ENCODE measurements around the gene SEC22A. TPM values are rescaled to one million over a fixed set of nuclear protein-coding genes. Genes with fewer than 3 reads are reported as not detected.
A peak's percentile ranks its signal among the peaks of the same experiment; 100 is the strongest.

Gene SEC22A
- polyA plus RNA-seq, 6 donors from 2014 or later: 12.5 to 17.0 (median 13.6) TPM

- H3K9me3 Mint-ChIP-seq: peaks cover 0 to 7% (median 0%) of the 10 kb centered on the region in 7 donors
- DNase-seq: no peak
Observed at GRCh38 chr3:123287051-123287961, 85.6 kb downstream of the SEC22A start.

GRCh38 chr3:123287962-123288302 lies 86.2 kb downstream of the SEC22A start:
- no peak overlapping the region for H3K27ac Mint-ChIP-seq
- no peaks in the 10 kb centered on the region for H3K36me3 Mint-ChIP-seq
- ATAC-seq (ENCODE audit: low read depth in 2 of 2) (no peak), DNase-seq (no peak)
- peaks cover 0 to 22% (median 22%) of the 10 kb centered on the region in 3 donors for H3K27me3 Mint-ChIP-seq
- H3K4me3 Mint-ChIP-seq: no peak overlapping the region
- H3K4me1 Mint-ChIP-seq: peaks cover 0 to 4% (median 3%) of the 10 kb centered on the region in 3 donors
- peaks cover 0 to 7% (median 0%) of the 10 kb centered on the region in 7 donors for H3K9me3 Mint-ChIP-seq

More at GRCh38 chr3:123287051-123287961, 85.6 kb downstream of the SEC22A start:
- ATAC-seq (ENCODE audit: low read depth in 2 of 2): no peak
- H3K27ac Mint-ChIP-seq: peak overlapping the region in 3 of 6 donors; percentile 47 to 85 (median 71)
- peaks cover 0 to 22% (median 18%) of the 10 kb centered on the region in 3 donors for H3K27me3 Mint-ChIP-seq
- H3K4me3 Mint-ChIP-seq: no peak overlapping the region
- H3K4me1 Mint-ChIP-seq: peaks cover 0 to 4% (median 3%) of the 10 kb centered on the region in 3 donors
- H3K36me3 Mint-ChIP-seq: no peaks in the 10 kb centered on the region

GRCh38 chr3:123289391-123290106 lies 87.8 kb downstream of the SEC22A start:
- Mint-ChIP-seq H3K9me3 (peaks cover 0 to 7% (median 0%) of the 10 kb centered on the region in 7 donors), H3K27me3 (peaks cover 0 to 29% (median 22%) of the 10 kb centered on the region in 3 donors), H3K4me3 (no peak overlapping the region), H3K4me1 (peaks cover 0 to 4% (median 3%) of the 10 kb centered on the region in 3 donors), H3K36me3 (no peaks in the 10 kb centered on the region), H3K27ac (no peak overlapping the region)
- DNase-seq: no peak
- ATAC-seq (ENCODE audit: low read depth in 2 of 2): no peak

GRCh38 chr3:123290107-123290930 lies 88.6 kb downstream of the SEC22A start:
- Mint-ChIP-seq H3K27ac (peak overlapping the region in 1 of 6 donors; percentile 63), H3K9me3 (peaks cover 0 to 7% (median 0%) of the 10 kb centered on the region in 7 donors), H3K36me3 (no peaks in the 10 kb centered on the region), H3K4me3 (no peak overlapping the region), H3K4me1 (peaks cover 0 to 4% (median 3%) of the 10 kb centered on the region in 3 donors), H3K27me3 (peaks cover 0 to 32% (median 22%) of the 10 kb centered on the region in 3 donors)
- no peak for DNase-seq
- ATAC-seq (ENCODE audit: low read depth in 2 of 2): no peak

GRCh38 chr3:123290962-123291361 lies 89.2 kb downstream of the SEC22A start:
- ATAC-seq (ENCODE audit: low read depth in 2 of 2): no peak
- Mint-ChIP-seq H3K4me3 (no peak overlapping the region), H3K27ac (no peak overlapping the region), H3K4me1 (peaks cover 0 to 4% (median 3%) of the 10 kb centered on the region in 3 donors), H3K36me3 (no peaks in the 10 kb centered on the region), H3K27me3 (peaks cover 0 to 32% (median 22%) of the 10 kb centered on the region in 3 donors), H3K9me3 (peaks cover 0 to 7% (median 0%) of the 10 kb centered on the region in 7 donors)
- no peak for DNase-seq

GRCh38 chr3:123291404-123291803 lies 89.7 kb downstream of the SEC22A start:
- ATAC-seq (ENCODE audit: low read depth in 2 of 2) (no peak), DNase-seq (no peak)
- Mint-ChIP-seq H3K36me3 (no peaks in the 10 kb centered on the region), H3K27ac (peak overlapping the region in 2 of 6 donors; percentile 49 to 54), H3K27me3 (peaks cover 0 to 32% (median 22%) of the 10 kb centered on the region in 3 donors), H3K9me3 (peaks cover 0 to 7% (median 0%) of the 10 kb centered on the region in 7 donors), H3K4me3 (no peak overlapping the region), H3K4me1 (peaks cover 0 to 4% (median 3%) of the 10 kb centered on the region in 3 donors)

- Mint-ChIP-seq H3K9me3 (no peaks in the 10 kb centered on the region), H3K27me3 (peaks cover 0 to 32% (median 13%) of the 10 kb centered on the region in 3 donors), H3K4me1 (no peaks in the 10 kb centered on the region), H3K27ac (no peak overlapping the region), H3K36me3 (no peaks in the 10 kb centered on the region), H3K4me3 (no peak overlapping the region)
- DNase-seq (no peak), ATAC-seq (ENCODE audit: low read depth in 2 of 2) (no peak)
Observed at GRCh38 chr3:123292321-123293310, 90.9 kb downstream of the SEC22A start.

- DNase-seq: no peak
Observed at GRCh38 chr3:123294296-123294938, 92.7 kb downstream of the SEC22A start.

GRCh38 chr3:123295171-123295900 lies 93.6 kb downstream of the SEC22A start:
- no peak for ATAC-seq (ENCODE audit: low read depth in 2 of 2)
- H3K4me1 Mint-ChIP-seq: no peaks in the 10 kb centered on the region
- DNase-seq: no peak
- H3K27me3 Mint-ChIP-seq: peaks cover 0 to 27% (median 6%) of the 10 kb centered on the region in 3 donors
- no peaks in the 10 kb centered on the region for H3K36me3 Mint-ChIP-seq
- H3K4me3 Mint-ChIP-seq: peak overlapping the region in 1 of 8 donors; percentile 35
- no peak overlapping the region for H3K27ac Mint-ChIP-seq
- H3K9me3 Mint-ChIP-seq: no peaks in the 10 kb centered on the region

More at GRCh38 chr3:123294296-123294938, 92.7 kb downstream of the SEC22A start:
- no peak overlapping the region for H3K4me3 Mint-ChIP-seq
- no peaks in the 10 kb centered on the region for H3K4me1 Mint-ChIP-seq
- no peaks in the 10 kb centered on the region for H3K36me3 Mint-ChIP-seq
- no peak for ATAC-seq (ENCODE audit: low read depth in 2 of 2)
- no peaks in the 10 kb centered on the region for H3K9me3 Mint-ChIP-seq
- peaks cover 0 to 32% (median 13%) of the 10 kb centered on the region in 3 donors for H3K27me3 Mint-ChIP-seq
- no peak overlapping the region for H3K27ac Mint-ChIP-seq

GRCh38 chr3:123295901-123296250 lies 94.1 kb downstream of the SEC22A start:
- Mint-ChIP-seq H3K9me3 (no peaks in the 10 kb centered on the region), H3K27ac (peak overlapping the region in 1 of 6 donors; percentile 37), H3K36me3 (no peaks in the 10 kb centered on the region), H3K27me3 (peaks cover 0 to 22% (median under 1%) of the 10 kb centered on the region in 3 donors), H3K4me3 (no peak overlapping the region), H3K4me1 (no peaks in the 10 kb centered on the region)
- DNase-seq (no peak), ATAC-seq (ENCODE audit: low read depth in 2 of 2) (no peak)

- ATAC-seq (ENCODE audit: low read depth in 2 of 2) (no peak), DNase-seq (no peak)
Observed at GRCh38 chr3:123296261-123296660, 94.5 kb downstream of the SEC22A start.

More at GRCh38 chr3:123296261-123296660, 94.5 kb downstream of the SEC22A start:
- Mint-ChIP-seq H3K4me1 (no peaks in the 10 kb centered on the region), H3K9me3 (no peaks in the 10 kb centered on the region), H3K36me3 (no peaks in the 10 kb centered on the region), H3K4me3 (no peak overlapping the region), H3K27me3 (peaks cover 0 to 18% (median 0%) of the 10 kb centered on the region in 3 donors), H3K27ac (no peak overlapping the region)

Data from naive B cell (primary cell).